Heart left ventricle (tissue), 13 donors: ENCODE data around the gene PPTC7.

ENCODE experiments used
- CTCF ChIP-seq, 12 donors: fragments of 200-600 bp; sonication (generic) in 4 of 12; IDR thresholded peaks; one replicate each; pipeline versions ENCODE4 v1.5.0 to v1.8.0; 2018 to 2022; ENCODE audit warnings: antibody characterized with exemption in 12 of 12, mild to moderate bottlenecking in 5 of 12
- POLR2A ChIP-seq, 2 donors: fragments of 450-650 bp; IDR thresholded peaks; one replicate each; pipeline ENCODE4 v1.6.1; 2017; ENCODE audit warnings: antibody characterized with exemption in 2 of 2, mild to moderate bottlenecking in 2 of 2, moderate library complexity in 2 of 2
- donor health status: ischemic (EF 13 %, LVEDD 7.1; RV severe dilation, severe dysfunction).
- donor health status: DM: no; HTN: yes; CAD: no.
- donor health status: DM: no; HTN: no; CAD: no.
- donor health status: ischemic (EF 25% LVEDD 6.9; RV normal size, moderate dysfunction).
- donor health status: ischemic (EF 25% LVEDD 5.7; RV mildly dilated, moderate dysfunction).
- donor health status: ischemic (EF 35%, LVEDD 5.7; RV mildly dilated, moderate dysfunction).
- donor health status: nonischemic (EF 11% LVEDD 7.7; RV severe dilation, severe dysfunction).
- donor health status: DM: yes; HTN: yes; CAD: no.
- donor health status: PGD.
- donor health status: ischemic (EF 29% LVEDD 5.4; RV normal size, mild dysfunction).
- donor health status: nonischemic (EF 23%, LVEDD 6.1; RV moderate dilation, normal function).

GRCh38 chr12:110549716-110550115 lies 33.4 kb downstream of the PPTC7 start:
- no peak for TF ChIP-seq CTCF (IDR thresholded peaks at IDR 0.05)
- TF ChIP-seq POLR2A (IDR thresholded peaks at IDR 0.05) = no peak
